Measurements from ENCODE around the gene FUCA1. TPM values are rescaled to one million over a fixed set of nuclear protein-coding genes. Genes with fewer than 3 reads are reported as not detected.

The FUCA1 gene
- total RNA-seq, 1 experiment from 2014 or later, result 30.9 TPM

DNA sequence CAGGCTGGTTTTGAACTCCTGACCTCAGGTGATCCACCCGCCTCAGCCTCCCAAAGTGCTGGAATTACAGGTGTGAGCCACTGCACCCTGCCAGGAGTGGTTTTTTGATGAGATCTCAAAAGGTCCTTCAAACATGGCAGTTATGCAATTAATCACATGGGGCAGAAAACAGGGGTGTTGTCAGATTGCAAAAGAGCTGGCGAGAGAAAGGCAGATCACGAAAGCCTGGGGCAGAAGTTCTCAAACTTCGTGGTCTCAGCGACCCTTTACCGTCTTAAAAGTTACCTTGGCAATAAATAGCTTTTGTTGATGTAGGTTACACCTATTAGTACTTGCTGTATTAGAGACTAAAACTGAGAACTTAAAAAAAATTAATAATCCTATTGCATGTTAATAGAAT lies 29.0 kb upstream of the FUCA1 start:
- intact Hi-C loops (cut with micrococcal nuclease; ENCODE audit: unreplicated experiment), result no loop called here
- no peaks in the 10 kb centered on the region for H3K36me3 ChIP-seq (ENCODE audit: low read depth)
- H4K20me1 ChIP-seq (ENCODE audit: insufficient read depth), result no peaks in the 10 kb centered on the region
- H3F3A ChIP-seq (ENCODE audit: insufficient read depth, low read depth), result 0 out of 2 replicates have a peak, but pooled peaks cover 5% of the 10 kb centered on the region
- H3K79me2 ChIP-seq (ENCODE audit: low read depth), result no peaks in the 10 kb centered on the region
- no peaks in the 10 kb centered on the region for H3K27me3 ChIP-seq (ENCODE audit: insufficient read depth, low read depth)
- no peak overlapping the region for H3K4me2 ChIP-seq
- BruUV-seq (replicated peaks), result no TSS peak
- no peak overlapping the region for H2AFZ ChIP-seq
- peak in 1 of 2 experiments; percentile 51 for DNase-seq
- H3K9me2 ChIP-seq (ENCODE audit: insufficient read depth), result no peaks in the 10 kb centered on the region
- CTCF ChIA-PET, result interaction anchor here (0.6 kb wide), 1 partner anchor 115 kb away, joined by 6 read pairs; no protein-coding TSS in a partner anchor
- H3K9me3 ChIP-seq (ENCODE audit: insufficient read depth, low read depth), result no peaks in the 10 kb centered on the region
- TF ChIP-seq EZH2 (IDR thresholded peaks at IDR 0.05; ENCODE audit: low read depth), result no peak
- no peak for TF ChIP-seq CTCF (conservative IDR thresholded peaks at IDR 0.05)
- H3K4me3 ChIP-seq, result no peak overlapping the region
- POLR2A ChIA-PET (ENCODE audit: unreplicated experiment), result no interaction called here
- no peaks in the 10 kb centered on the region for H3K4me1 ChIP-seq (replicated peaks; ENCODE audit: insufficient read depth)
- H3K27ac ChIP-seq, result no peak overlapping the region

DNA sequence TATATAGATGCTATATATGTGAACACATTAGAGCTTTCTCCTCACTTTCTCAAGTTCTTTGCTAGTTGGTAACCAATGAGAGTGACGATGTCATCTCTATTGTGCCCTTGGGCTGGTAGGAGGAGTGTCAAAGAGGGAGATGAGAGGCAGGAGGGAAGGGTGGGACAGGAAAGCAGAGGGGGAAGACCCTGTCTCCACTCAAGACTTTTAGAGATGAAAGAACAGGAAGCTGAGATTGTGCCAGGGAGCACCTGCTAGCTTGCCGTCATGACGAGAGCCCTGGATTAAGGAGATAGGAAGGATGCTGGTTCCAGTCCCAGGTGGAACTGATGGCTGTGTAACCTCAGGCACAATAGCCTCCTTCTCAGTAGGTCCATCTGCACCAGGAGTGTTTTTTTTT lies 28.4 kb upstream of the FUCA1 start:
- ChIA-PET CTCF (no interaction called here), POLR2A (ENCODE audit: unreplicated experiment) (interaction anchor here (0.6 kb wide), 1 partner anchor 290 kb away, joined by 5 read pairs; the partner anchor contains the start of gene IFNLR1)
- no peaks in the 10 kb centered on the region for H3K9me3 ChIP-seq (ENCODE audit: insufficient read depth, low read depth)
- H3K4me2 ChIP-seq, result no peak overlapping the region
- H3K27ac ChIP-seq, result no peak overlapping the region
- H3K4me1 ChIP-seq (replicated peaks; ENCODE audit: insufficient read depth), result no peaks in the 10 kb centered on the region
- no peak for DNase-seq
- no peak overlapping the region for H2AFZ ChIP-seq
- H3K4me3 ChIP-seq, result no peak overlapping the region
- H3F3A ChIP-seq (ENCODE audit: insufficient read depth, low read depth), result 0 out of 2 replicates have a peak, but pooled peaks cover 5% of the 10 kb centered on the region
- no peaks in the 10 kb centered on the region for H3K79me2 ChIP-seq (ENCODE audit: low read depth)
- no peaks in the 10 kb centered on the region for H4K20me1 ChIP-seq (ENCODE audit: insufficient read depth)
- TF ChIP-seq CTCF (conservative IDR thresholded peaks at IDR 0.05) (no peak), EZH2 (IDR thresholded peaks at IDR 0.05; ENCODE audit: low read depth) (no peak)
- H3K9me2 ChIP-seq (ENCODE audit: insufficient read depth), result no peaks in the 10 kb centered on the region
- no peaks in the 10 kb centered on the region for H3K27me3 ChIP-seq (ENCODE audit: insufficient read depth, low read depth)
- H3K36me3 ChIP-seq (ENCODE audit: low read depth), result no peaks in the 10 kb centered on the region
- no TSS peak for BruUV-seq (replicated peaks)
- intact Hi-C loops (cut with micrococcal nuclease; ENCODE audit: unreplicated experiment), result no loop called here

DNA sequence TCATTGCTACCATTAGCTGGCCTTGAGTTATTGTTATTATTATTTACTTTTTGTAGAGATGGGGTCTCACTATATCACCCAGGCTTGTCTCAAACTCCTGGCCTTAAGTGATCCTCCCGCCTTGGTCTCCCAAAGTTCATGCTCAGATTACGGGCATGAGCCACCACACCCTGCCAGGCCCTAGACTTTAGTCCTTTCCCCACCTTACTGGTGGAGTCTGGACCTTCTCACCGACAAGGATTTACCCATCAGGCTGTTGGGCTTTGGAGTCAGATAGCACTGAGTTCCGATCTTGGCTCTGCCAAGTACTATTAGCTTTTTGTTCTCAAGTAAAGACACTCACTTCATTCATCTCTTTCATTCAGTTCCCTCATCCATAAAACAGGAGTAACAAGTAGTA lies 27.9 kb upstream of the FUCA1 start:
- H3K9me2 ChIP-seq (ENCODE audit: insufficient read depth), result no peaks in the 10 kb centered on the region
- no peak overlapping the region for H3K4me2 ChIP-seq
- DNase-seq, result no peak
- ChIA-PET CTCF (interaction anchor here (0.6 kb wide), 1 partner anchor 365 kb away, joined by 3 read pairs; no protein-coding TSS in a partner anchor), POLR2A (ENCODE audit: unreplicated experiment) (interaction anchor here (0.5 to 0.7 kb wide), 3 partner anchors 291 to 1170 kb away, joined by 3 to 9 read pairs (median 5); partner anchors contain the start of gene IFNLR1)
- H3F3A ChIP-seq (ENCODE audit: insufficient read depth, low read depth), result 0 out of 2 replicates have a peak, but pooled peaks cover 5% of the 10 kb centered on the region
- H3K27ac ChIP-seq, result no peak overlapping the region
- no peaks in the 10 kb centered on the region for H3K36me3 ChIP-seq (ENCODE audit: low read depth)
- H3K9me3 ChIP-seq (ENCODE audit: insufficient read depth, low read depth), result no peaks in the 10 kb centered on the region
- no peak overlapping the region for H3K4me3 ChIP-seq
- H3K4me1 ChIP-seq (replicated peaks; ENCODE audit: insufficient read depth), result no peaks in the 10 kb centered on the region
- no peaks in the 10 kb centered on the region for H4K20me1 ChIP-seq (ENCODE audit: insufficient read depth)
- TF ChIP-seq CTCF (conservative IDR thresholded peaks at IDR 0.05), result no peak
- no peak for TF ChIP-seq EZH2 (IDR thresholded peaks at IDR 0.05; ENCODE audit: low read depth)
- no peaks in the 10 kb centered on the region for H3K79me2 ChIP-seq (ENCODE audit: low read depth)
- H3K27me3 ChIP-seq (ENCODE audit: insufficient read depth, low read depth), result no peaks in the 10 kb centered on the region
- intact Hi-C loops (cut with micrococcal nuclease; ENCODE audit: unreplicated experiment), result no loop called here
- H2AFZ ChIP-seq, result no peak overlapping the region
- no TSS peak for BruUV-seq (replicated peaks)

Measured in PC-9 (cell line).